Astrocyte (in vitro differentiated cells and primary cell): ENCODE data around the gene AVL9. TPM values are rescaled to one million over a fixed set of nuclear protein-coding genes. Genes with fewer than 3 reads are reported as not detected.
"Not testable (repeated sequence)": the region's sequence is repeated elsewhere in the genome, so short reads cannot be mapped to it uniquely, and the experiment has no call there.

Experiments used
- DNase-seq: peaks from one replicate; pipeline ENCODE4 v3.0.0-alpha.2; 2010; ENCODE audit warnings: low read depth
- FAIRE-seq: peaks from 2 replicates; lab custom pipeline; 2011; peaks lifted over from hg19 to GRCh38; lab: Jason Lieb, UNC
- H2AFZ ChIP-seq: 2 replicates; pipeline ENCODE4 v1.6.0; 2012; ENCODE audit warnings: low read depth, low read length, inconsistent platforms
- H3K27ac ChIP-seq: 2 replicates; pipeline ENCODE4 v1.5.1; 2011; ENCODE audit warnings: low read depth, low read length, inconsistent platforms
- H3K27me3 ChIP-seq: 2 replicates; pipeline ENCODE4 v1.6.0; 2011; ENCODE audit warnings: low read length, inconsistent platforms; ENCODE audit not compliant: insufficient read depth
- H3K36me3 ChIP-seq: 2 replicates; pipeline ENCODE4 v1.5.1; 2011; ENCODE audit warnings: low read length, inconsistent platforms; ENCODE audit not compliant: insufficient read depth
- H3K4me1 ChIP-seq: 2 replicates; pipeline ENCODE4 v1.5.1; 2011; ENCODE audit warnings: low read length, inconsistent platforms; ENCODE audit not compliant: insufficient read depth
- H3K4me2 ChIP-seq: 2 replicates; pipeline ENCODE4 v1.6.0; 2012; ENCODE audit warnings: low read length, inconsistent platforms
- H3K4me3 ChIP-seq: 2 replicates; pipeline ENCODE4 v1.5.1; 2011; ENCODE audit warnings: low read depth, mild to moderate bottlenecking, low read length, inconsistent platforms; ENCODE audit not compliant: insufficient read depth
- H3K79me2 ChIP-seq: 2 replicates; pipeline ENCODE4 v1.6.0; 2012; ENCODE audit warnings: mild to moderate bottlenecking, low read length, inconsistent platforms; ENCODE audit not compliant: insufficient read depth
- H3K9ac ChIP-seq: 2 replicates; pipeline ENCODE4 v1.6.0; 2012; ENCODE audit warnings: mild to moderate bottlenecking, low read length, inconsistent platforms
- H3K9me3 ChIP-seq: 2 replicates; pipeline ENCODE4 v1.5.1; 2012; ENCODE audit warnings: low read depth, mild to moderate bottlenecking, low read length, inconsistent platforms; ENCODE audit not compliant: insufficient read depth
- H4K20me1 ChIP-seq: 2 replicates; pipeline ENCODE4 v1.6.0; 2012; ENCODE audit warnings: low read length, inconsistent platforms; ENCODE audit not compliant: insufficient read depth
- H3K27ac Mint-ChIP-seq: one replicate; pipeline ENCODE4 v1.8.0; 2021; ENCODE audit warnings: mild to moderate bottlenecking, mixed read lengths; ENCODE audit not compliant: unreplicated experiment
- H3K27me3 Mint-ChIP-seq: one replicate; pipeline ENCODE4 v1.8.0; 2021; ENCODE audit warnings: low read depth, mixed read lengths; ENCODE audit not compliant: unreplicated experiment
- H3K36me3 Mint-ChIP-seq: one replicate; pipeline ENCODE4 v1.8.0; 2021; ENCODE audit warnings: low read depth, mixed read lengths; ENCODE audit not compliant: unreplicated experiment
- H3K4me1 Mint-ChIP-seq: one replicate; pipeline ENCODE4 v1.8.0; 2021; ENCODE audit warnings: low read depth, mixed read lengths; ENCODE audit not compliant: unreplicated experiment
- H3K4me3 Mint-ChIP-seq: one replicate; pipeline ENCODE4 v1.8.0; 2021; ENCODE audit warnings: mild to moderate bottlenecking, moderate library complexity, mixed read lengths; ENCODE audit not compliant: unreplicated experiment
- H3K9me3 Mint-ChIP-seq: one replicate; pipeline ENCODE4 v1.8.0; 2021; ENCODE audit warnings: mild to moderate bottlenecking, mixed read lengths; ENCODE audit not compliant: unreplicated experiment
- CTCF ChIP-seq: IDR thresholded peaks from 2 replicates; pipeline ENCODE4 v1.5.1; 2011; ENCODE audit warnings: low read depth, mild to moderate bottlenecking, inconsistent platforms, low read length, moderate library complexity; ENCODE audit not compliant: insufficient read depth
- EZH2 ChIP-seq: IDR thresholded peaks from 2 replicates; pipeline ENCODE4 v1.6.1; 2012; ENCODE audit warnings: mild to moderate bottlenecking, low read length, inconsistent platforms; ENCODE audit not compliant: insufficient read depth
- total RNA-seq: library from RNA; stranded (reverse); gene quantifications from 2 replicates; pipeline ENCODE4 v1.2.1, GENCODE V29; 2021

The AVL9 gene
- total RNA-seq, 1 donor from 2014 or later = 28.2 TPM

- Histone ChIP-seq H4K20me1 (peaks cover 6% of the 10 kb centered on the region), H3K36me3 (no peaks in the 10 kb centered on the region), H3K4me3 (peak overlapping the region; percentile 98), H3K4me1 (peaks cover 11% of the 10 kb centered on the region), H3K27me3 (no peaks in the 10 kb centered on the region), H3K79me2 (peaks cover 62% of the 10 kb centered on the region), H3K27ac (peak overlapping the region; percentile 97), H3K9ac (peak overlapping the region; percentile 97), H3K9me3 (no peaks in the 10 kb centered on the region), H2AFZ (peak overlapping the region; percentile 28), H3K4me2 (peak overlapping the region; percentile 91)
- DNase-seq (no peak), FAIRE-seq (no peak)
- H3K36me3 Mint-ChIP-seq = peaks cover 5% of the 10 kb centered on the region
- peaks cover 3% of the 10 kb centered on the region for H3K9me3 Mint-ChIP-seq
- H3K4me1 Mint-ChIP-seq = peaks cover 12% of the 10 kb centered on the region
- H3K4me3 Mint-ChIP-seq = peak overlapping the region; percentile 89
- peak overlapping the region; percentile 84 for H3K27ac Mint-ChIP-seq
- no peak for TF ChIP-seq CTCF
- no peak for TF ChIP-seq EZH2
- H3K27me3 Mint-ChIP-seq = no peaks in the 10 kb centered on the region
Measured at GRCh38 chr7:32496052-32496813, 944 bp downstream of the AVL9 start.

- not testable (repeated sequence) for H3K27me3 ChIP-seq, DNase-seq, H3K36me3 ChIP-seq, H3K4me2 ChIP-seq, H2AFZ ChIP-seq, H3K4me3 ChIP-seq, H3K4me3 Mint-ChIP-seq, H3K27me3 Mint-ChIP-seq, H3K9me3 Mint-ChIP-seq, H3K27ac Mint-ChIP-seq, H3K36me3 Mint-ChIP-seq, FAIRE-seq, H3K27ac ChIP-seq, H3K9ac ChIP-seq, H3K9me3 ChIP-seq
- H4K20me1 ChIP-seq = peaks cover 20% of the 10 kb centered on the region
- peaks cover 24% of the 10 kb centered on the region for H3K4me1 Mint-ChIP-seq
- H3K4me1 ChIP-seq = peaks cover 26% of the 10 kb centered on the region
- peaks cover 93% of the 10 kb centered on the region for H3K79me2 ChIP-seq
Measured at GRCh38 chr7:32499755-32500154, 4.5 kb downstream of the AVL9 start.

GRCh38 chr7:32500216-32500615 lies 4.9 kb downstream of the AVL9 start:
- FAIRE-seq = not testable (repeated sequence)
- peaks cover 24% of the 10 kb centered on the region for H3K4me1 Mint-ChIP-seq

More at GRCh38 chr7:32500216-32500615, 4.9 kb downstream of the AVL9 start:
- not testable (repeated sequence) for H3K9me3 Mint-ChIP-seq, H3K27ac ChIP-seq, H3K36me3 ChIP-seq, H3K27me3 Mint-ChIP-seq, H3K9me3 ChIP-seq, H3K9ac ChIP-seq, H3K4me3 ChIP-seq, DNase-seq, H3K27me3 ChIP-seq, H2AFZ ChIP-seq, H3K4me3 Mint-ChIP-seq, H3K27ac Mint-ChIP-seq, H3K36me3 Mint-ChIP-seq
- peaks cover 26% of the 10 kb centered on the region for H3K4me1 ChIP-seq
- peaks cover 95% of the 10 kb centered on the region for H3K79me2 ChIP-seq
- peak overlapping the region; percentile 80 for H3K4me2 ChIP-seq
- H4K20me1 ChIP-seq = peaks cover 20% of the 10 kb centered on the region
